HG03139 (cell line): Measurements from ENCODE around the gene ALAS2.
"Not testable (repeated sequence)": the region's sequence is repeated elsewhere in the genome, so short reads cannot be mapped to it uniquely, and the experiment has no call there.

Source experiments
- ATAC-seq: cut with Tn5 transposase; IDR thresholded peaks from one replicate; pipeline ENCODE4 v1.9.1; 2021; ENCODE audit not compliant: unreplicated experiment

The ALAS2 gene, protein sequence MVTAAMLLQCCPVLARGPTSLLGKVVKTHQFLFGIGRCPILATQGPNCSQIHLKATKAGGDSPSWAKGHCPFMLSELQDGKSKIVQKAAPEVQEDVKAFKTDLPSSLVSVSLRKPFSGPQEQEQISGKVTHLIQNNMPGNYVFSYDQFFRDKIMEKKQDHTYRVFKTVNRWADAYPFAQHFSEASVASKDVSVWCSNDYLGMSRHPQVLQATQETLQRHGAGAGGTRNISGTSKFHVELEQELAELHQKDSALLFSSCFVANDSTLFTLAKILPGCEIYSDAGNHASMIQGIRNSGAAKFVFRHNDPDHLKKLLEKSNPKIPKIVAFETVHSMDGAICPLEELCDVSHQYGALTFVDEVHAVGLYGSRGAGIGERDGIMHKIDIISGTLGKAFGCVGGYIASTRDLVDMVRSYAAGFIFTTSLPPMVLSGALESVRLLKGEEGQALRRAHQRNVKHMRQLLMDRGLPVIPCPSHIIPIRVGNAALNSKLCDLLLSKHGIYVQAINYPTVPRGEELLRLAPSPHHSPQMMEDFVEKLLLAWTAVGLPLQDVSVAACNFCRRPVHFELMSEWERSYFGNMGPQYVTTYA

DNA sequence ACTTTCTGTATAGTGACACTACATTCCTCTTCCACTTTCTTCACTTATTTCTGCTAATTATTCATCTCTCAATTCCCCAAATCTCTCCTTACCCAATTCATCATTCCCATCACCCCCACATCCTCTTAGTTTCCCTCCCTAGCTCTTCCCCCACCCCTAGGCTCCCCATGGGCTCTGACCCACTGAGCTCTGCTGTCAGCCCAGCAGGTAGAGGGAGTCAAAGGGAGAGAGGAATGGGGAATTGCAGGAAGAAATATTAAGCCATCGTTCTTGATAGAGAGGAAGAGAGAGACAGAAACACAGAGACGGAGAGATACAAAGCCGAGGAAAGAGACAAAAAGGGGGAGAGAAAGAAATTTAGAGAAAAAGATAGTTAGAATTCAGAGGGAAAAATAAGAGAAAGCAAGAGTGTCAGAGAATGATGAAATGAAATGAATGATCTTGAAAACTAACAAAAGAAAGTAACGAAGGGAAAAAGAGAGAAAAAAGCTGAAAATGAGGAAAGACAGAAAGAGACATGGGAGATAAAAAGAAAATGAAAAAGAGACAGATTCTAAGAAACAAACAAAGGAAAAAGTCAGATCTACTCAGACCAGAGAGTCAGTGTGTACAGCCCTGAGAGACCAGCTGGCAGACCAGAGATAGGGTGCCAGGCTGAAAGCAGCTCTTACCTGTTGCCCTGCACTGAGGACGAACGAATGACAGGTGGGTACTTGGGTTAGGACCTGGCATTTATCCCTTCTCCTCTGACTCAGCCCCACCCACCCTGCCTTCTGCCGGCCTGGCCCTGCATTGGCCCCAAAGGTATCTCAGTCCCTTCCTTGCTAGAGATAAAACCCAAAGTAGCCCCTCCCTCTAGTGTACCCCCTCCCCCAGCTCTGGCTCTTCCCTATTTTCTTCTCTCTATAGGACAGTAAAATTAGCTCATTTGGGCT is at the start of gene ALAS2:
ALAS2 (minus strand) TSS at position 707 of the 935 bp plus-strand sequence. CDS start 4,977 bp downstream, outside the sequence.
- no peak for ATAC-seq

DNA sequence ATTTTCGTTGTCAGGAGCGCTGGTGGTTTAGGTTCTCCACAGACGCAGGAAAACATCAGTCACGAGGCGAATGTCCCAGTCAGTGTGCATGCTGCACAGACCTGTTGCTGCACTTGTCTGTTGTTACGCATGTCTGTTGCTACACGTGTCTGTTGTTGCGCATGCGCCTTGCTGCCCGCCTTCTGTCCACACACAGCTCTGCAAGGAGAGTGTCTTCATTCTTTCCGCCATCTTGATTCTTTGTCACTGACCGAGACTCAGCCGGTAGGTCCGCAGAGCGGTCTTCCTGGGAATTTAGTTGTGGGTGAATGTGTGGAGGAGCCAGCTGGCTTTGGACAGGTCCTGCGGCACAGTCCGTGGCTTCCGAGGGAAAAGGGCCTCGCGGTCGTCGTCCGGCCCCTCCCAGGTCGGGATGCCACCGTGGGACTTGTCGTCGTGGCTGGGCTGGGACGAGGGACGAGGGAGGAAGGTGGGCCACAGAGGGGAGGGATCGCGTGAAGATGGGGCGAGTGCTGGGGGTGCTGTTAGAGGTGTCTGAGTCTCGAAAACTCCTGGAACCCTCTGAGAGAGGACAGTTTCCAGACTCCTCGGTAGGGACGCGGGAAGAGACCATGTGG is 44.2 kb upstream of the ALAS2 start, which contains the start of gene PAGE2B:
PAGE2B (plus strand) TSS at position 180 of the 617 bp plus-strand sequence. CDS start 1,012 bp downstream, outside the sequence.
- no peak for ATAC-seq

DNA sequence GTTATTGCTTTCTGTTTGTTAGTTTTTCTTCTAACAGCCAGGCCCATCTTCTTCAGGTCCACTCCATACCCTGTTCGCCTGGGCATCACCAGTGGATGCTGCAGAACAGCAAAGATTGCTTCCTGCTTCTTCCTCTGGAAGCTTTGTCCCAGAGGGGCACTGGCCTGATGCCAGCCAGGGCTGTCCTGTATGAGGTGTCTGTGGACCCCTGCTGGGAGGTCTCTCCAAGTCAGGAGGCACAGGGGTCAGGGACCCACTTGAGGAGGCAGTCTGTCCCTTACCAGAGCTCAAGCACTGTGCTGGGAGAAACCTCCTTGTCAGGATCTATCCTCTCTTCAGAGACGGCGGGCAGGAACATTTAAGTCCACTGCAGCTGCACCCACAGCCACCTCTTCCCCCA is 41.5 kb upstream of the ALAS2 start:
- ATAC-seq = no peak

DNA sequence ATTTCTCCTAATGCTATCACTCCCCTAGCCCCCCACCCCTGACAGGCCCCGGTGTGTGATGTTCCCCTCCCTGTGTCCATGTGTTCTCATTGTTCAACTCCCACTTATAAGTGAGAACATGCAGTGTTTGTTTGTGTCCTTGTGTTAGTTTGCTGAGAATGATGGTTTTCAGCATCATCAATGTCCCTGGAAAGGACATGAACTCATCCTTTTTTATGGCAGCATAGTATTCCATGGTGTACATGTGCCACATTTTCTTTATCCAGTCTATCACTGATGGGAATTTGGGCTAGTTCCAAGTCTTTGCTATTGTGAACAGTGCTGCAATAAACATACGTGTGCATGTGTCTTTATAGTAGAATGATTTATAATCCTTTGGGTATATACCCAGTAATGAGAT is 36.4 kb upstream of the ALAS2 start:
- ATAC-seq = not testable (repeated sequence)

DNA sequence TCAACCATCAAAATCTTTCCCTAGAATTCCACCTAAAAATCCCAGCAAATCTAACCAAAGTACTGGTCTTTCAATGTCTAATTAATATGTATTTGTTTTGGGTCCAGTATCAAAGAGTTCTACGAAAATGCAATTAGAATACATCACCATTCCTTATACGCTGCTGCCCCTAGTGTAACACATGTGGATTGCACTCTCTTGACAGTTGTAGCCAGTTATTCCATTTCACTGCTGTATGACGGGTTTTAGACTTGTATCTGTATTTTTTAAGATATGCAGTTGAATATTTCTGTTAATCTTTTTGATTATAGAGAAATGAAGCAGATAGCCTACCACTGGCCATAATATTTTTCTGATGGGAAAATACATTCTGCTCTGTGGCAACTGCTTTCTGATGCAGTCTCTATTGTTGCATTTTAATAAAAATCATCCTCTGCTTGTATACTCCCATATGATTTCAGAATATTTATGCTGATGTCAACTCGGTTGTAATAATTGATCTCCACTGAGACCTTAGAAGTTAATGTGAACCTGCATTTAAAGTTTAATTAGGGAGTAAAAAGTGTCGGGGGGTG is 27.0 kb upstream of the ALAS2 start:
- ATAC-seq = no peak

DNA sequence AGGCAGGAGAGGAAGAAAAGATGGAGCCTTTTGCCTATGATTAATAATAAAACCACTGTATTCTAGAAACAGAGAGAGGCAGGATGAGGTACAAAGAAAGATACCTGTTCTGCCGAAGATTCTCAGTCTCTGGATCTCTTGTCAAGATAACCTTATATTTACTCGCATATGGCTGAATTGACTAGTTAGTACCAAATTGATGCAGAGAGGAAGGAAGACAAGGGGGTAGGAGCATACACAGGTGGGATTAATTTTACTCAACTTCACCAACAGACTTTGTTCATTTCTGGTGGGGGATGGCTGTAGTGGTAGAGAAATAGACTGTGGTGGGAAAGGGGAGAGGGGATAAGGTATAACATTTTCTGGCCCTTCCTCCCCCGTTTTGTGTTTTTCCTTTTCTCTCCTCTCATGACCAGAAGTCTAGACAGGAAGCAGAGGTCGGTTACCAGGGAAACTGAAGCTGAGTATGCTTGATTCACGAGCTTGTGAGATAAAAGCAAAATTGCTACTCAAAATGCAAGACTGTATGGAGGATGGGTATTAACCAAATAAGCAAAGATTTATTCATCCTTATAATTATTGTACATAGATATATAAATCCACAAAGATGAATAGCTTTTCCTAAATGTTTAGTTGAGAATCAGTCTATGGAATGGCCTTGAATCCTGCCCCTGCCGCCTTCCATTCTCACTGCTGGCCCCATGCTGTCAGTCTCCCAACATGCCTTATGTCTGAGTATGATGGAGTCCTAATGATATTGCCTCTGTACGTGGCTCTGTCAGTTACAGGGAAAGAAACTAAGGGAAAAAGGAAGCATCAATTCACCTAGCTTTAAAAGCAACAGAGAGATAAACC is 26.3 kb upstream of the ALAS2 start:
- no peak for ATAC-seq

DNA sequence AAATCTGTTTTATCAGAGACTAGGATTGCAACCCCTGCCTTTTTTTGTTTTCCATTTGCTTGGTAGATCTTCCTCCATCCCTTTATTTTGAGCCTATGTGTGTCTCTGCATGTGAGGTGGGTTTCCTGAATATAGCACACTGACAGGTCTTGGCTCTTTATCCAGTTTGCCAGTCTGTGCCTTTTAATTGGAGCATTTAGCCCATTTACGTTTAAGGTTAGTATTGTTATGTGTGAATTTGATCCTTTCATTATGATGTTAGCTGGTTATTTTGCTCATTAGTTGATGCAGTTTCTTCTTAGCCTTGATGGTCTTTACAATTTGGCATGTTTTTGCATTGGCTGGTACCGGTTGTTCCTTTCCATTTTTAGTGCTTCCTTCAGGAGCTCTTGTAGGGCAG is 19.8 kb upstream of the ALAS2 start:
- ATAC-seq = not testable (repeated sequence)

DNA sequence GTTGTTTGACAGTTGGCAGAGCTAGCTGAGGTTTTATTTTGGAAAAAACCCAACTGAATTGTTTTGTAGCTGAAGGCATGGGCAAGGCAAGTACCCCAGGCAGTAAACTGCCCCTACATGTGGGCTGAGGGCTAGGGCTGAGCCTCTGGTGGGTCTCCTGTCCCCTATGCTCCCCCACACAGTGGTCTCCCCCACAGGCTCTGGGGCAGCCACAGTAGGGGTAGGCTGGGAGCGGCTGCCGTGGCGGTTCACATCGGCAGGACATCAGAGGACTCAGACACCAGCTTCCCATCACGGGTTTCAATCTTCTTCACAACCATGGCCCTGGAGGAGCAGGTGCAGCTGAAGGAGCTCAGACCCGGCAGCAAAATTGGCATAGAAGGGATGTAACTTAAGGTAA is 10.7 kb upstream of the ALAS2 start:
- ATAC-seq = no peak

DNA sequence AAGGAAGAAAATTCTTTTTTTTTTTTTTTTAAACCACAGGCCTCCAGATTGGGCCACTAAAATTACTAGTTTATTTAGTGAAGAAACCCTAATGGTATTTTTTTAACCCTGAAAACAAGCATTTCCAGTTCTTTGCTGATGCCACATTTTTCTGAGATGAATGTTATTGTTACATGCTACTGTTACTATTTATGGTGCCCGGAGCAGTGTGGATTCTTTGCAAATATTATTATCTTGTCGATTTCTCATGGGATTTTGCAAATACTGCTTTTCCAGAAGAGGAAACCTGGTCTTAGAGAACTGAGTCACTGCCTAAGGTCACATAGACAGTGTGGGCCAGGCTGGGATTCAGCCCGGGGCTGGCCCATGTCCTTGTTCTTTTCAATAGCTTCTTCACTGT is 8.7 kb upstream of the ALAS2 start:
- no peak for ATAC-seq

DNA sequence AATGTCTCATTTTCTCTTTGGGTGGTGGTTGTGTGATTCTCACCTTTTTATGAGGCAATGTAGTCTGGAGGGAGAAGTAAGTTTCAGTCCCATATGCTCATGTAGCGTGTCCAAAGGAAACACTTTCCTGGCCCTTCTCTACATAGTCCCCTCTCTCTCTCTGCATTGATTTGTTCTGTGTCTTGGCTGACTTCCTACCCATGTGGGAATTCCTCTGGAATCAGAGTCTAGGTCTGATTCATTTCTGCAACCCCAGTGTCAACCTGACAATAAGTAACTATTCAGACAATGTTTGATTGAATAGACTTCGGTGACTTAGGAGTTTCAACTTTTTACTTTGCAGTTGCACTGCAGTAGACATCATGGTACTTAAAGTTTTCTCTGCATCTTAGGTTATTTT is 2.7 kb upstream of the ALAS2 start:
- ATAC-seq = no peak

DNA sequence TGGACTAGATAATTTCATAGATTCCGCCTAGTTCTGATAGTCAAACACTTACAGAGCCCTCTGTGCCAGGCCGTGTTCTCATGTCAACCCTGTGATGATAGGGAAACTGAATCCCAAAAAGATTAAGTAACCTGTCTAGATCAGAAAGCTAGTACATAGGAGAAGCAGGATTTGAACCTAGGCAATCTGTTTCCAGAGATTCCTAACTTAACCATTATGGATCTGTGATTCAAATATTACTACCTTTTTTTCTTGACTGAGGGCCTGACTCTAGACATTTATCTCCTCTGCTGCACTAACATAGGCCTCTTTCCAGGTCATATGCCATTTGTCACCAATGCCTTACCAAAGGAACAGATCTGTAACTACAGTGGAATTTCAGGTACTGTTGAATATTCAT is 1.5 kb downstream of the ALAS2 start:
- no peak for ATAC-seq

DNA sequence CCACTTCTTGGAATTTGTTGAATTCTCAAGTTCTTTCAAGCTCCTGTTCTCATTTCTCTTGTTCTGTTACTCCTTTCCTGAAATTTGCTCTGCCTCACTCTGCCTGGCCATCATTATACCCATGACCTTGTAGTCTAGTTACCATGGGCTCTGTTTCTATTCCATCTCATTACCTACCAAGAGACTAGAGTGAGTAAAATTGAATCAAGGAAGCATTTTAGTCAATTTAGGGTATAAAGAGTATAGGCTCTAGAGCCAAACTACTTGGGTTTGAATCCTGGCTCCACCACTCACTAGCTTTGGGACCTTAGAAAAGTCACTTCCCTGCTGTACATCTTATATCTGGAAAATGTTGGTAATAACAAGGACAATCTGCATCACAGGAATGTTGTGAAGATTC is 2.2 kb downstream of the ALAS2 start:
- no peak for ATAC-seq

DNA sequence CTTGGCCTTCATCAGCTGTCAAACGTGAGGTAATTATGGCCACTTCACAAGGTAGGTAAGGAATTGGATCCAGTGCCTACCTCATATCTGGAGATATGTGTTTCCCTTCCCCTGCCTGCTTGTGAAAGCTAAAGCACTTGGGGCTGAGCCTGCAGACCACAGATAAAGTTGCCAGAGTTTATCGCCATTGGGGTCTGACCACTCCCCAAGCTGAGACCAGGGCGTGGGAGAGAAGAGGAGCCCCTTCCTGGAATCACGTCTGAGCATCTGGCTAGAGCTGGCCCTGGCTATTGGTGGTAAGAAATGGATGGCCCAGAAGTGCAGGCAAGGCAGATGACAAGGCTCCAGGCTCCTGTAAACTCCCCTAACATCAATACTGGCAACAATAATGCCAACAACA is 2.7 kb downstream of the ALAS2 start:
- ATAC-seq = no peak

DNA sequence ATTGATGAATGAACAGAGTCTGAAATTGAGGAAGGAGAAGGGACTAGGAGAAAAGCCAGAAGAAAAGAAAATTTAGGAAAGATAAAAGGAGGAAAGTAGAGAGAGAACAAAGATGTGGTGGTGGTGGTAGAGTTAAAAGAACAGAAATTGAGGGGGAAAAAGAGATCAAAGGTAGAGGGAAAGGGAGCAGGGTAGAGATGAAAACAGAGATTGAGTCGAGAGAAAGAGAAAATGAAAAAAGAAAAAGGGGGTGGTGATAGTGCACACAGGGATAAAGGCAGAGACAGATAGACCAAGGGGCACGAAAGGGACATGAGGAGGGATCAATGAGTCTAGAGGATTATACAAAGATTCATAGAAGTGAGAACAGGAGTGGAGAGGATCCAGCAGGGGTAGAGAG is 3.9 kb downstream of the ALAS2 start:
- ATAC-seq = no peak

DNA sequence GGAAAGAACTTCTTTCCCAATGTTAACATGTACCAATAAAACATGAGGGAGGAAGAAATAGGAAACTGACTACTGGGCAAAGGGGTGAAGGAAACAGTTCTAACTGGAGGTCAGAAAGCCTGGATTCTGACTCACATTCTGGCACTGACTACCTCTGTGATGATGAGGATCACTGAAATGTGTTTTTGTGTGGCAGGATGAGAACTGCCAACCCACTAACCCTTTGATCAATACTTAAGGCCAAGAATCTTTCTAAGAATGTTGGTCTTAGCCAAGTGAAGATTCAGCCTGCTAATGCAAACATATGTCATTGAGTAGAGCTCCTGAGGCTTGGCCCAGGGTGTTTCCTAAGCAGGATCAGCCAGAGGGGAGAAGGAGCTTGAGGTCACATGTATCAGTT is 4.6 kb downstream of the ALAS2 start:
- ATAC-seq = no peak

DNA sequence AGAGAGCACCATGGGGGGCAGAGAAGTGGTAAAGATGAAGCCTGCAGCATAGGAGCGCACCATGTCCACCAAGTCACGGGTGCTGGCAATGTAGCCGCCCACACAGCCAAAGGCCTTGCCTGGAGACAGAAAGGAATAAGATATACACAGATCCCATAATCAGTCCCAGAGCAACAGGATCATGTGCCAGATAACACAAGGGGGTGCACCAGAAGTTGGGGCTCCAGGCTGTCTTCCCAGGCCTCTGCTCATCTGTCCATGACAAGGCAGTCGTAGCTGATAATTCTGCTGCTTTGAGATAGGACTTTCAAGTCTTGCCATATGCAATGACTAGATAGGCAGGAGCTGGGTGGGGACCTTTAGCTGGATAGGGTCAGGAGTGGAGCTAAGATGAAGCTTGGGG is 15.9 kb downstream of the ALAS2 start:
- ATAC-seq = no peak

DNA sequence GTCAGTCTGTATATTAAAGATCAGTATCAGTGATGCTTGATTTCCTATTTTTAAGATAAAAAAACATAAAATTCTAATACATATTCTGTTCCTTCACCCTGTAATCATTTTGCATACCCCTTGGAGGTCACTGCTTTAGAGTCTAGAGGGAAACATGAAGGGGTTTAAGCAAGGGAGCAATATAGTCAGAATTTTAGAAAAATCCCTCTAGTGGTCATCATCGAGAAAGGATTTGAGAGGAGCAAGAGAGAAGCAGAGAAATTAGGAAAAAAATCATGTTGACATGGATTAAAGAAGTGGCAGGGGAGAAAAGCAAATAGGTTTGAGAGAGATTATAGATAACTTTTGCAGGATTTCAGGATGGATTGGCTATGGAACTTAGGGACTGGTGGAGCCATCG is 19.5 kb downstream of the ALAS2 start:
- no peak for ATAC-seq

DNA sequence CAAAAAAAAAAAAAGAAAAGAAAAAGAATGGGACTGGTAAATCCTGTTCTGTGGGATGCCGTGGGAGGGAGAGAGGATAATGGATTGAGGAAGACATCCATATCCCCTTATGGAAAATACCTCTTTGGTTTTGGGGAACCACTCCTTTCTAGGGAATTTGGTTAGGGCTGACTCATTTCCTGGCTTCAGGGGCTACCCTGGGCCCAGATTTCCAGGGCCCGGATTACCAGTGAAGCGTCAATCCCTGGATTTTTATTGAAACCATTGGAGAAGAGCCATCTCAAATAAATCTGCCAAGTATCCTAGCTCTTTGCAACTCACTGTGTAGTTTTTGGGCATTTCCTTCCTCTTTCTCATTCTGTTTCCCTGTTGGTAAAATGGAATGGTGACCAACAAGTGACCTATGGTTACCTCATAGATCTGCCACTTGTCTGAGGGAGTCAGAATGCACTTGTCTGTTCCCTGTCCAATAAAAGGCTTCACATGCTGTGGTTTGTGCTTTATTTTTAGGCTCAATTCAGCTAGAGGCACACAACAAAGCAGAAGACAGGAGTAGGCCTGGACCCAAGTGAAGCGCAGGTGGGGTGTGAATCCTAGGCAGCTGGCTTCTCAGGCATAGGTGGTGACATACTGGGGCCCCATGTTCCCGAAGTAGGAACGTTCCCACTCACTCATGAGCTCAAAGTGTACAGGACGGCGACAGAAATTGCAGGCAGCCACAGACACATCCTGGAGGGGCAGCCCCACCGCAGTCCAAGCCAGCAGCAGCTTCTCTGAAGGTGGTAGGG is 22.0 kb downstream of the ALAS2 start:
- no peak for ATAC-seq

DNA sequence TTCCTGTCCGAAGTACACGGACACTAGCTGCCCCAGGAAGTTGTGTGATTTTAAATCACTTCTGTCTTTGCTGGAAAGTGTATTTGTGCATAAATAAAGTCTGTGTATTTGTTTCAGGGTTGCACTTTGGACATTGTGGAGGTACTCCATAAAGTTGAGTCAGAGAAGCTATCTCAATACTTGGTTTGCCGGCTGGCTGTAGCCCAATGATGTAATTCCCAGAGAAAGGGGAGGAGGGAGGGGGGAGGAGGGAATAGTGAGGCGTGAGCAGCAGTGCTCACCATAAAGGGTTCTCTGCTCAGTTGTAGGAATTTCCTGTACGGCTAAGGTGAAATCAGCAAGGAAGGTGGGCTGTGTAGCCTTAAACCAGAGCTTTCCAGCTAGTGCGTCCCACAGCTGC is 23.1 kb downstream of the ALAS2 start:
- ATAC-seq = no peak
